Left lobe of liver (tissue), 2 donors: ENCODE measurements around the gene LHX1. TPM values are rescaled to one million over a fixed set of nuclear protein-coding genes. Genes with fewer than 3 reads are reported as not detected.
A peak's percentile ranks its signal among the peaks of the same experiment; 100 is the strongest.

Experiments
- ATAC-seq: fragments of 200-7000 bp; cut with Tn5 transposase; one replicate; pipeline ENCODE4 v1.9.1; 2020; ENCODE audit warnings: mild to moderate bottlenecking, moderate library complexity
- DNase-seq: peaks from one replicate; pipeline ENCODE4 v3.0.0-alpha.2; 2020; ENCODE audit warnings: low spot score
- total RNA-seq: library from RNA; stranded (reverse); gene quantifications from one replicate; pipeline ENCODE4 v1.2.1, GENCODE V29; 2021
- donor health status: DM: no; HTN: no; CAD: no; lungs with moderate emphysema.
- donor health status: DM: no; HTN: yes; CAD: no.

LHX1 gene
- total RNA-seq, result not detected

DNA sequence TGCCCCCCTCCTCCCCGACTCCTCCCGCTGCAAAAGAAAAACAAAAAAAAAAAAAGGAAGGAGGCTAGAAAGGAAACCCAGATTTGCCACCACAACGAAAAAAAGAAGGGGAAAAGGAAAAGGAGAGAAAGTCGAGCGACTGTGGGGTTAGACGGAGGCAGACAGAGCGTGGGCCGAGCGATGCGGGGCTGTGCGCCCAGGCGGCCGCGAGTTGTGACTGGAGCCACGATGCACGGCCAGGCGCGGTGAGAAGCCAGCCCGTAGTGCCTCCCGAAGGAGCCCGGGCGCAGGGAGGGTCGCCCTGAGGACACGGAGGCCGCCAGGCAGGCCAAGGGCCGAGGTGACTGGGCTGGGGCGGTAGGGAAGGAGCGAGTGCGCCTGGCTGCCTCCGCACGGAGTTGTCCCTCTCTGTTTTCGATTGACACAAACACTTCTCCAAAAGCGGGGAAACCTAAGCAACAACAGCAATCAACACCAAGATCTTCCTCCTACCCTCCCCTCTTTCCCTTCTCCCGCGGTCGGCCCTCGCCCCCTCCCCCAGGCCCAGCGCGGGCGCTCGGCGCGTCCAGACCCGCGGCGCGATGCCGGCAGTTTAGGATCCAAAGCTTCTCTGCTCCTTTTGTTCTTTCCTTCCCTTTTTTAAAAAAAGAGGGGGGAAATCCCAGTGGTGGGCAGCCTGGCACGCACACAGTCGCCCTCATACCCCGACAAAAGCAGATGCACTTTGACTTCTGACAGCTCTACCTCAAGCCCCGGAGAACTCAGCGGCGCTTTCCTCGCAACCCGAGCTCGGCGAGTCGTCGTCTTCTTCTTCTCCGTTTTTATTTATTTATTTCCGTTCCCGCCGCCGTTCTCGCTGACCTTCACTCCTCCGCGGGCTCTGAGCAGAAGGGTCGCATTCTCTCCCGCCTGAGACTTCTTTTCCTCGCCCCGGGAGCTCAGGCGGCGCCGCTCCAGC is at the start of gene LHX1:
LHX1 (plus strand) TSS at position 475 of the 958 bp plus-strand sequence. CDS start 723 bp downstream, outside the sequence.
- no peak for ATAC-seq
- no peak for DNase-seq

DNA sequence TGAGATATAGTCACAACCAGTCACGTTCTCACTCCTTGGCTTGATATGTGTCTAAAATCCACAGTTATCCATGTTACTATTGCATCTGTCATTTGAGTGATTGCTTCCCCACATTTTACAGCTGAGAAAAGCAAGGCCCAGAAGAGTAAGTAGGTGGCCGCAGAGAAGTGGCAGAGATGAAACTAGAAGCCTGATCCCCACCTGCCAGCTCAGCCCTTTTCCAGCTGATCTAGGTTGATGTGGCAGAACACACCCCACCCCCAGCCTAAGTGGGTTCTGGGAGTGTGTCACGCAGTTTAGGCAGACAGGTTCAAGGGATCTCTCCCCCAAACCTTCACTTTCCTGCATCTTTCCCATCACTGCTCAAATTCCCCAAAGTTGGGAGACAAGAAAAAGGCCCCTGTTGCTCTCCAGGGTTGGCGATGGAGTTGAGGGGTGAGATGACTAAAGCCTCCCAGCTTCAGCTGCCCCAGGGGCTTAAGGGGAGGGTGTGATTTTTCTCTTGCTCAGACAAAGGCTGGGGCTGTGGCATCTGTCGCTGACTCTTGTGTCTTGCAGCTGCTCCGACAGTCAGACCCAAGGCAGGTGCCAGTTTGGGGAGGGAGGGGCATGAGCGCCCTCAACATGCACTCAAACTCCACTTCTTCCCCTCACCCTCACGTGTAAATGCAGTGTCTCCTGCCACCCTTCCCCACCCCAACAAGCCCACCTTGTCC is 48.9 kb upstream of the LHX1 start:
- no peak for ATAC-seq
- DNase-seq, result no peak

DNA sequence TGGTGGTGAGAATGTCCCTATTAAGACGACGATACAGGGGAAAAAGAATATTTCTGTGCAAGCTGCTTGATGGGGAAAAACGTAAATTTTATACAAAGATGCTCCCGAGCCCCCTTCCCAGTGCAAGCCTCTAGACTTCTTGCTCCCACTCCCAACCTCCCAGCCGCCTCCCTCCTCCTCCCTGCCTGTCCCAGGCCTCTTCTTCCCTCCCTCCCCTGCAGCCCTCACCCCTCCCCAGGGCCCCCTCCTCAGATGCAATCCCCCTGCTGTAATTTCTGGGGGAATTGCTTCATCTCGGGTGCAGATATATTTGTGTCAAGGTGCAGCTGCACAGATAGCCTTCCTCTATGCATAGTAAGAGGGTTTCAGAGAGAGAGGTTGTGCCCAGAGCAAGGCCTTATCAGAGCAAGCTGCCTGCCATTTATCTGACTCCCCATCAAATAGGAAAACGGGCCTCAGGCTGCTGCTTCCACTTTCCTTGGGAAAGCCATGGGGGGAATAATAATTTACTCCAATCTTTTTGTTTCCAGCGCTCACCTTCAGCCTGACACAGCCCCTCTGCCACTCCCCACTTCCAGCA is 47.4 kb upstream of the LHX1 start:
- ATAC-seq (no peak), DNase-seq (no peak)

DNA sequence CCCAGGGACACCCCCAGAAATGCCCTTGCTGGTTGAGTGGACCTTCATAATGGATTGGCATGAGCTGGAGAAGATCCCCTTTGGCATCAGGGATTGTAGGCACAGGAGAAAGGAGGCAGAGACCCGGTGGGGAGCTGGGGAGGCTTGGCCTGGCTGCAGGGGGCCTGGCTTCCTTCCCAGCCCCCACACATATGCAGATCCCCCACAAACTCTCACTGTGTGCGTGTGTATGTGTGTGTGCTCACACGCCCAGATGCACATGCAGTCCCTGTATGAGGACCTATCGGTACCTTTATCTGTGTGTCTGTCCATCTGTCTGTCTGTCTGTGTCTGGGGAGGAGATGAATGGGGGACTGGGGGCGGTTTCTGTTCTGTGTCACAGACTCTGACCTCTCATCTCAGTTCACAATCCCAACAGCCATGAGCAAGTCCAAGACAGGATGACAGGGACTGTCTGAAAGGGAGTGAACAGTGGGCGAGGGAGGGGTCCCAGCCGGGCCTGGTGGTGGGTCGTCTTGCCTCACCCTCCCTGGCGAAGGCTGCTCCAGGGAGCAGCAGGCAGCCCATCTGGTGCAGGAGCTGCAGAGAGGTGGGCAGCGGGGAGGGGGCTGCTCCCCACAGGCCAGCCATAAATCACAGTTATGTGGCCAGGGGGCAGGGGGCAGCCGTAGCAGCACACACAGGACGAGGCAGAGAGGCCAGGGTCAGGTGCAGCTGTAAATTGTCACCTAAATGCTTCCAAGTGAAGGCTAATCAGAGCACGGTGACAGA is 46.7 kb upstream of the LHX1 start:
- no peak for ATAC-seq
- DNase-seq, result no peak

DNA sequence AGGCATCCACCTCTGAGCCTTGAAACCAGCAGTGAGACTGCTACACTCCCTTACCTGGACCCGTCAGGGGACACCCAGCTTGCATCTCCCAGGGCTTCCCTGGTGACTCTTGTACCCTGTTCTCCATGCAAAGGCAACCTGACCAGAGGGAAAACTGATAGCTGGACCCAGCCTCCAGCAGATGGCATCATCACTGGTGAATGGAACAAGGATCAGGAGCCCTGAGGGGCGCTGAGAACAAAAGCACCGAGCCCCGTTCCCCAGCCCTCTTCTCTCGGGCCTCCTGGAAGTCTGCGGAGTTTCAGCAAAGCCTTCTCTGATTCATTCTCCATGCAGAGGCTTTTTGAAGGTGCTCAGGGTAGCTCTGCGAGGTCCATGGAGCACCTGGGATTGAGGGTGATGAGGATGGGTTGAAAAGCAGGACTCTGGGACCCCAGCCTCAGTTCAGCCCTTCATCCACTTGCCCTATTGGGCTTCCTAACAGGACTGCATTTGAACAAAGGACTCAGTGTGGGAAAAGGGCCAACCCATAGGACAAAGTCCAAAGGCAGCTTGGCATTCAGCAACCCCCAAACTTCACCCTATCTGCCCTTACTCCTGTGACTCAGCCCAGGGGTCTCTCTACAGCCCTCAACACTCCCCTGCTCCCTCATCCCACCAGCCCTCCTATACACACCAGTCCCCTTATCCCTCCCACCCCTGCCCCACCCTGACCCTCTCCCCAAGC is 45.0 kb upstream of the LHX1 start:
- peak; percentile 87 for ATAC-seq
- DNase-seq, result peak; percentile 48

DNA sequence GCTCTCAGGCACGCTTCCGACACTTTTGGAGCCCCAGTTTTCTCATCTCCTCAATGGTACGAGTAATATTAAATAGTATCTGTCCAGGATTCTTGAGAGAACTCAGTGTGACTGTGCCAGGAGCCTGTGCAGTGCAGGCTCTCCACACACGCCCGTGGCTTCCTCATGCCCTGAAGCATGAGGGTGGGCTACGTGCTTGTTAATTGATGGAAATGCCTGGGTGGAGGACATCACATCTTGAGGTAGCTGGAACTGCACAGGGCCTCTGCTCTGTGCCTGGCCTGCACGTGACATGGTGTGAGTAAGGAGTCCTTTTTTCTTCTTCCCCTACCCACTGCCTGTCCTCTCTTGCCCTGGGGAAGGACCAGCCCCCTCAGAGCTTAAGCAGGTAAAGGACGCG is 43.1 kb upstream of the LHX1 start:
- ATAC-seq, result no peak

DNA sequence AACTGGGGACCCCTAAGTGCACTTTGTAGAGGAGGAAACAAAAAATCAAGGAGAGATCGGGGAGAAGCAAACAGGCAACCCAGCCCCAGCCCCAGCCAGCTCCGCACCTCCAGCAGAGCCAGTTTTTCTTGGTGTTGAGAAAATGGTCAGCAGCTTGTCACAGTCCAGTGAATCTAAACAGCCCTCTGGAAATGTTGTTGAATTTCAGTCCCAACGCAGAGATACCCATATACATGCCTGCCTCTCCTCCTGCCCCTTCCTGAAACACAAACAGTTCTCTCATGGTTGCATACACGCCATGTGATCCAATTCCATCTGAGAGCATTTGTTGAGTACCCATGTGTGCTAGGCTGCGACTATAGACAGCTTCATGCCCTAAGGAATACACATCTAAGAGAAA is 42.4 kb upstream of the LHX1 start:
- no peak for DNase-seq
- ATAC-seq, result no peak

More for the DNA sequence above, 43.1 kb upstream of the LHX1 start:
- DNase-seq, result no peak

DNA sequence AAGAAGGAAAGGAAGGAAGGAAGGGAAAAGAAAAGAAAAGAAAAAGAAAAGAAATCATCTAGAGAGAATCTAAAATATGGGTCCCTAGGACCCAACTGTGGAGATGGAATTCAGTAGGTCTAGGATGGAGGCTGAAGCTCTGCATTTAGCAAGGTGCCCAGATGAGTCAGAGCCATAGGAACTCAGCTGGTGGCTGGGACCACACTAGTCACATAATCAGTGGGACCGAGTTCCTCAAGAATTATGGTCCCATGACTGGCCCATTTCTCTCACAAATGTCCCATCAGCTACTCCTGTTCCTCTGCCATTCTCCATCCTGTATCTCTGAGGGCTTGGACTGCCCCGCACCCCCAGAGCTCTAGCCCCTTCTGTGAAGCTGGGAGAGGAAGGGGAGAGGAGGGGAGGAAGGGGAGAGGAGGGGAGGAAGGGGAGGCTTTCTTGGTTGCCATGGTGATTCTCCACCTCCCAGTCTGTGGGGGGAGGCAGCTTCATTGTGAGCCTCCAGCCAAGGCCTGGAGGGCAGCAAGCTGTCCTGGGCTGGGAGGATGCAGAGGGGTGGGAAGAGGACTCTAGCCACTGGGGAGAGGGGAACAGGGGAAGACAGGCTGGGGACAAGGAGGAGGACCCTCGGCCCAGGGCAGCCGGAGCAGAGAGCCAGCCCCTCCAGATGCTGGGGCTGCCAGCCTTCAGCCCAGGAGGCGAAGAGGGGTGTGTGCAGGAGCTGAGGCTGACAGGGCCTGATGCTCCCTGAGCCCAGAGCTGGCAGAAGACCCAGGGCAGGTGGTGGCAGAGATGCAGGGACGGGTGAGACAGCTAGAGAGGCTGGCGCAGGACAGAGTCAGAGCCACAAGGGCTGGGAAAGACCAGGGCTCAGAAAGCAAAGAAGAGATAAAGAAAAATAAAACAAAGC is 37.8 kb upstream of the LHX1 start:
- DNase-seq (no peak), ATAC-seq (no peak)

DNA sequence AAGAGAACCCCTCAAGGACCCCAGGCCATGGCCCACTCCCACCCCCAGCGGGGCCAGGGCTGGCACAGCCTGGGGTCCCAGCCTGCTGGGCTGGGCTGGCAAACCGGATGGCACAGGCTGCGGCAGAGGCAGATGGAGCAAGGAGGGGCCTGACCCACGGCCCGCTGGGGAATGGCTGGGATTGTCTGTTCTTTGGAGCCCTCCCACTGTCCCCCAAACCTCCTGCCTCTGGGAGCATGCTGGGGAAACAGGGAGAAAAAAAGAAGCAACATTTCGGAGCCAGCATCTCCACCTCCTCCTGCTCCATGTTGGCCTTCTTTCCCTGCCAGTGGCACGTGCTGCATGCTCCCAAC is 37.1 kb upstream of the LHX1 start:
- no peak for DNase-seq
- ATAC-seq, result no peak

DNA sequence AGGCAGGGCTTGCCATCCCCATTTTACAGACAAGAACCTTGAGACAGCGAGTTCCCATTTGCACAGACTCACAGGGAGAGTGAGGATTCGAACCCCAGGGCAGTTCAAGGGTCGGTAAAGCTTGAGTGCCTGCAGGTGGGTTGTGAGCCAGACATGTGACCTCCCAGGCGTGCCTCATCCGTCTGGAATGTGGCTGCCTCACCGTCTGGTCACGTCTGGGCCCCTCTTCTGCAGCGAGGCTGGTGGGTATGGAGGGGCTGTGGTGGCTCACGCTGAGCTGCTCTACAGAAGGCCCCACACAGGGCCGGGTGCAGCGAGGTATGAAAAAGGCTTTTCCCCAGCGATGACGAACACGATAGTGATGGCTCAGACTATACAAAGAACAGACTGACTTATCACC is 35.8 kb upstream of the LHX1 start:
- DNase-seq (no peak), ATAC-seq (no peak)

DNA sequence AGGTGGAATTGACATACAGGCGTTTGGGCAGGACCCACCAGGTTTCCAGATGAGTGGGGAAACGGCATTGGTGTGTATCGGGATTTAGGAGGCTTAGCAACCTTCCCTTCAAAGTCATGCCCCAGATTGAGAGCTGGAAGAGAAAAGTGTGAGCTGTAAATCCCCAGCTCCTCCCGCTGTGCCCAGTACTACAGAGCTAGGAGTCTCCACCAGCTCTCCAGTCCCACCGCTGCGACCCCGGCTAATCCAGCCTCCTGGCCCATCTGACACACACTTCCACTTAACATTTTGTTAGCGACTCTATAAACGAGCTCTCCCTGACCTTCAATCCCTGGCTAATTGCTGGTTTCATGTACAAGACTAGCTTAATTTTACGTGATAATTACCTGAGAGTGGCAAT is 29.9 kb upstream of the LHX1 start:
- ATAC-seq, result no peak
- DNase-seq, result no peak

DNA sequence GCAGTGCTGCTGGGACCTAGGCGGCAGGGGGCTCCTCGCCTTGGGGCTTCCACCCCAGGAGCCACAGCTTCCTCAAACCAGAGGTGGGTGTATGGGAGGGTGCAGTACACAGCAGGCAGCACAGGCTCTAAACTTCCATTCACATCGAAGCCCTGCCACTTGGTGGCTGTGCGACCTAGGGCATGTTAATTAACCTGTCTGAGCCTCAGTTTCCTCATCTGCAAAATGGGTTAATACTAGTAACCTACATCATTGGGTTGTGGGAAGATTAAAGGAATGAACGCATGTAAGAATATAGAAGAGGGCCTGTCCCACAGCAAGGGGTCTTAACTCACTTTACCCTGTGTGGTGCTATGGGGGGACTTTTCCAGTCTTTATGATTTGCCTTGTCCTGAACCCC is 26.8 kb upstream of the LHX1 start:
- DNase-seq (no peak), ATAC-seq (no peak)

DNA sequence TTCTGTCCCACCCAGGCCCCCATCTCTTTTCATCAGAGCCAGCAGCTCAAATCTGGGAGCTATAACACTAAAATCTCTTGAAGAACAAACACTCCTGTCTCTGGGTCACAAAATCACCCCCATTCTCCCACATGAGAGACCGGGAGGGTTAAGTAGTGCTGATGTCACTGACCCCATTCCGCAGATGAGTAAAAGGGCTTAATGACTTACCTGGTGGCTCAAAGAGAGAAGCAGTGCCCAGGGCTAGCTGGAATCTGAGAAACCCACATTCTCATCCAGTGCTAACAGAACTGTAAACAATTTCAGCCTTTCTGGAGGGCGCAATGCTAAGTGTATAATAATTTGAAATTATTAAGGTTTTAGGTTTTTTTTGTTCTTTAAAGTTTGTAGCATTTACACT is 26.3 kb upstream of the LHX1 start:
- DNase-seq (no peak), ATAC-seq (no peak)

DNA sequence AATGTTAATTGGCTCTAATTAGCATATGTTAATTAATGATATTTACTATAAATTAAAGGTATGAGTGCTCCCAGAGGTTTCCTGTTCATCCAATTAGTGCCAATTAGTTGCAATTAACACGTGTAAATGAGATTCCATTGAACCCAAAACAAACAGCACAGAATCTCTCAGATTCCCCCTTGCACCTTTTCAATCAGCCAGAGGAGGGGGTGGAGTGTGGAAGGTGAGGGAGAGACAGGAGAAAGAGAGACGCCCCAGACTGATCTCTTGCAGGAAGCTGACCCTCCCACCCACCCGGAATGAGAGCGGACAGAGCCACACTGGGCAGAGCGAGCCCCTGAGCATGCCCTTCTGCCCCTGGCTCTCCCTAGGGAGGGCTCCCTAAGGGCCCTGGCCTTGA is 24.1 kb upstream of the LHX1 start:
- ATAC-seq (no peak), DNase-seq (no peak)

DNA sequence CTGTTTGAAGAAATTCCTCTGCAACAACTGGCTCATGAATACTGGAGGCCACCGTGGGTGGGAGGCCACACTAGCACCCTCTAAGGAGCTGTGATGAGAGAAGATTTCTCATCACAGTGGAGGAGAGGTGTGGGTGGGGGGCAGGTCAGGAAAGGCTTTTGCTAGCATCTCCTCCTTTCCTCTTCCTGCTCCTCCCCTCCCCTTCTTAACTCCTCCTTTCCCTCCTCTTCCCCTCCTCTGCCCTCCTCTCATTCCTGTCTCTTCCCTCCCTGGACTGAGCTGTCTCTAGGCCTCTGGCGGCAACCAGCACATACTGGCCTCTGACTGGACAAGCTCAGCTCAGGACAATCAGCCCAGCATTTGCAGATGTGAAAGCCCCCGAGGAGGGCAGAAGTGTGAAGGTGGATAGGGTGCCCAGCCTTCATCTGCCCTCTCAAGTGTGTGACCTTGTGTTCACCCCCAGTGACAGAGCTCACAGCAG is 19.0 kb upstream of the LHX1 start:
- DNase-seq (no peak), ATAC-seq (no peak)

DNA sequence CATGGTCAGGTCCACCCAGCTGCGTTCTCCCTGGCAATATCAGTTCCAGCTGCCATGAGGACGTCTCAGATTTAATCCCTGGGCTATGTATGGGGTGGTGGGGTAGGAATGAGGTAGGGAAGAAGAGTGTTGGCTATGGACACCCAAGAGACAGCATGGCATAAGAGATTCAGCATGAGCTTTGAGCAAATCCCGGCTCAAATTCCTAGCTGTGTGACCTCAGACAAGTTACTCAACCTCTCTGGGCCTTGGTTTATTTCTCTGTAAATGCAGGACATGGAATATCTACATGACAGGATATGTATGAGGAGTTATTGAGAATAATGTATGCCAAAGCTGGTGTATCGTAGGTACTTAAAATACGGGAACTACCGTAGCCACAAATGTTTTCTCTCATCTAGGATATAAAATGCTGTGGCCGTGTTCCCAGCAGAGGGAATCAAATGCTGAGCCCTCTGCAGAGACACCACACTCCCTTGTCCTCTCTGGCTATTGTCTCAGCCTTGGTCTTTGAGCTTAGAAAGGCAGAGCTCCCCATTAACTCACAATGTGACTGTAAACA is 17.8 kb upstream of the LHX1 start:
- ATAC-seq (no peak), DNase-seq (no peak)

DNA sequence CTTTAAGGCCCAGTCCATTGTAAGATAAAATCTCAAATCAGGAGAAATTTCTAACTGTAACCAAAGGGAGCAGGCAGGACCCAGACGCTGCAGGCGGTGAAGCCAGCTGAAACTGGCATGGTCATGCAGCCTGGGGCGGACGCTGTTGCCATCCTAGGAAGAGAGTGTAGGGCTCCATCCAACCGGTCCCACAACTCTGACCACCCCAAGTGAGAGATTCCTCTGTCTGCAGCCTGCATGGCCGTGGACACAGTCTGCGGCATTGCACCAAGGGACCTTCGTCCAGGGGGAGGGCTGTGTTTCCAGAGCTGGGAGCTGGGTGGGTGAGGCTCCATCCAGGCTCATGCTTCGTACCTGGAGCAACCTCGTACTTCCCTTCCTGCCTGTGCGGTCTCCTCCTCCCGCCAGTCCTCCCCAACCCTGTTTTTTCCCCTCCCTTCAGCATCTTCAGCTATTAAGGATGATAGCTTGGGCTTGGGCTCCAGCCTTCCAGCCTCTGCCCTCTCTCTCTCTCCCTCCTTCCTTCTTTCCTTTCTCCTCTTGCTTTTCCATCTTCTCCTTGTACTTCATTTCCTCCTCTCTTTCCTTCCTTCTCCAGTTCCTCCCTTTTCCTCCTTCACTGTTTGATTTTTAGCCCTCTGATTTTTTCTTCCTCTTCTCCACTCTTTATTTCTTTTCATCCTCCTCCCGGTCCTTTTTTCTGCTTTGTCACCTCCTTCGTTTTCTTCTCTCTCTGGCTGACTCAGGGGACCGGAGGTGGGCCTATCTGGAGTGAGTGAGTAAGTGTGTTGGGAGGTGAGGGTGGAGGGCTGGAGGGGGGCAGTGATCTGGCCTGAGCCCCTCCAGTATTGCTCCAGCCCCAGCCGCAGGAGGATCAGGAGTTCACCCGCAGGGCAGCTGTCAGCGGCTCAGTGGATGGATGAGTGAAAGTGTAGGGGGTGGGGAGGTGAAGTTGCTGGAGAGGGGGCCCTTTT is 17.0 kb upstream of the LHX1 start:
- no peak for ATAC-seq

More for the DNA sequence above, 17.0 kb upstream of the LHX1 start:
- no peak for DNase-seq
